Stimulated activated CD8-positive, alpha-beta memory T cell treated with anti-CD3 and anti-CD28 coated beads, Interleukin-12 subunit alpha, Interleukin-12 subunit beta, amount 100 ng/mL, for 1 hour (primary cell): ENCODE data around the gene NEURL4.
"Not testable (repeated sequence)": the region's sequence is repeated elsewhere in the genome, so short reads cannot be mapped to it uniquely, and the experiment has no call there.

Source experiments
- DNase-seq: peaks from one replicate; pipeline ENCODE4 v3.0.0-alpha.2; 2020; ENCODE audit warnings: low read depth

Gene NEURL4

GRCh38 chr17:7328840-7329373, at the start of gene NEURL4:
Gene NEURL4, minus strand, starts transcription at chr17:7329335. Its CDS starts 23 bp downstream, at chr17:7329312.
- no peak for DNase-seq

- DNase-seq, result no peak
Observed at GRCh38 chr17:7374353-7374752, 45.2 kb upstream of the NEURL4 start.

GRCh38 chr17:7370853-7371252, 41.7 kb upstream of the NEURL4 start:
- DNase-seq, result no peak

- no peak for DNase-seq
Observed at GRCh38 chr17:7369825-7370224, 40.7 kb upstream of the NEURL4 start.

- DNase-seq, result not testable (repeated sequence)
Observed at GRCh38 chr17:7368599-7368994, 39.5 kb upstream of the NEURL4 start.

GRCh38 chr17:7367918-7368598, 38.9 kb upstream of the NEURL4 start:
- DNase-seq, result no peak

- no peak for DNase-seq
Observed at GRCh38 chr17:7367083-7367482, 37.9 kb upstream of the NEURL4 start.

- DNase-seq, result not testable (repeated sequence)
Observed at GRCh38 chr17:7365963-7366362, 36.8 kb upstream of the NEURL4 start.

GRCh38 chr17:7363311-7363710, 34.2 kb upstream of the NEURL4 start:
- no peak for DNase-seq

GRCh38 chr17:7361906-7362305, 32.8 kb upstream of the NEURL4 start:
- no peak for DNase-seq

- no peak for DNase-seq
Observed at GRCh38 chr17:7357381-7357780, 28.2 kb upstream of the NEURL4 start.

- no peak for DNase-seq
Observed at GRCh38 chr17:7356756-7357155, 27.6 kb upstream of the NEURL4 start.

GRCh38 chr17:7356072-7356549, 27.0 kb upstream of the NEURL4 start:
- DNase-seq, result peak; percentile 74

- DNase-seq, result no peak
Observed at GRCh38 chr17:7355573-7355972, 26.4 kb upstream of the NEURL4 start.

- DNase-seq, result no peak
Observed at GRCh38 chr17:7355053-7355452, 25.9 kb upstream of the NEURL4 start, which contains the start of gene TMEM95. Gene TMEM95, plus strand, starts transcription at chr17:7355156. Its CDS starts 49 bp downstream, at chr17:7355205.

GRCh38 chr17:7354262-7354843, 25.2 kb upstream of the NEURL4 start:
- DNase-seq, result no peak

- no peak for DNase-seq
Observed at GRCh38 chr17:7352910-7353635, 23.9 kb upstream of the NEURL4 start.

- DNase-seq, result no peak
Observed at GRCh38 chr17:7352503-7352889, 23.4 kb upstream of the NEURL4 start.

- peak; percentile 46 for DNase-seq
Observed at GRCh38 chr17:7351665-7352502, 22.7 kb upstream of the NEURL4 start, which contains the start of gene KCTD11. Gene KCTD11, plus strand, starts transcription at chr17:7352162.

GRCh38 chr17:7348478-7349242, 19.5 kb upstream of the NEURL4 start:
- DNase-seq, result no peak
